NT2/D1 (cell line): ENCODE results near the gene MKLN1.

ENCODE experiments used
- SUZ12 ChIP-seq: IDR thresholded peaks from 2 replicates; pipeline ENCODE4 v1.6.1; 2011; ENCODE audit not compliant: insufficient read length, insufficient read depth; ENCODE audit errors: extremely low read depth
- YY1 ChIP-seq: IDR thresholded peaks from 2 replicates; pipeline ENCODE4 v1.6.1; 2011; ENCODE audit not compliant: insufficient read length, insufficient read depth

DNA sequence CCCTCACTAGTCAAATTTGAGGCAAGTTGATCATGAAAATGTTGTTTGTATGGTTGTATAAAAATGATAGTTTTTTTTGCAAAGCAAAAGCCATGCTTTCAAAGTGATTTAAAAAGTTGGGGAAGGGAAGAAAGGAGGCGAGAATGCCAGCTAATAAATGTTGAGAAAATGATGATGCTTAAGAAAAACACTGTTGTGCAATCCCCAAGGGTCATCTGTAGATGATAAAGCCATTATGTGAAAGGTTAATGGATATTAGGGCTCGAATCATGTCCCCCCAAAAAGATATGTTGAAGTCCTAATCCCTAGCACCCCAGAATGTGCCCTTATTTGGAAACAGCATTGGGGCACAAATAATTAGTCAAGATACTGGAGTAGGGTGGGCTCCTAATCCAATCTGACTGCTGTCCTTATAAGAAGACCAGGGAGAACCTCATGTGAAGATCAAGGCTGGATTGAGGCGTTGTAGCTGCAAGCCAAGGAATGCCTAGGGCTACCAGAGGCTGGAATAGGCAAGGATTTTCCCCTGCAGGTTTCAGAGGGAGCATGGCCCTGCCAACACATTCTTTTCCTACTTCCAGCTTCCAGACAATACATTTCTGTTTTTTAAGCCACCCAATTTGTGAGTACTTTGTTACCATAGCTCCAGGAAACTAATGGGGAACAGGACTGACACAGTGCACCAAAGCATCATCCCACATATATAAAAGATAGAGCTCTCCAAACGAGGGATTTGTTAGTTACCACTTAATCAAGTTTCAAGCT, 35.4 kb upstream of the MKLN1 start:
- TF ChIP-seq SUZ12 (no peak), YY1 (no peak)
